Esophagus squamous epithelium (tissue), 5 donors: ENCODE data around the gene RNF187. TPM values are rescaled to one million over a fixed set of nuclear protein-coding genes. Genes with fewer than 3 reads are reported as not detected.
"Not testable (repeated sequence)": the region's sequence is repeated elsewhere in the genome, so short reads cannot be mapped to it uniquely, and the experiment has no call there.

ENCODE experiments used
- DNase-seq: peaks from one replicate; lab custom pipeline; 2025; lab: John Stamatoyannopoulos, UW
- H3K27ac ChIP-seq, 4 donors: fragments of 200-600 bp; sonication (generic); one replicate each; pipeline ENCODE4 v1.5.1; 2016 to 2019; ENCODE audit warnings: mild to moderate bottlenecking in 1 of 4
- H3K27me3 ChIP-seq, 4 donors: fragments of 200-600 bp; sonication (generic); 1 replicate in 3 of 4; 2 replicates in 1 of 4; pipeline versions ENCODE4 v1.5.1 to v1.6.0; 2017 to 2021; ENCODE audit warnings: antibody characterized with exemption in 1 of 4
- H3K36me3 ChIP-seq, 3 donors: fragments of 200-600 bp; sonication (generic); one replicate each; pipeline ENCODE4 v1.5.1; 2016 to 2019
- H3K4me1 ChIP-seq, 3 donors: fragments of 200-600 bp; sonication (generic); one replicate each; pipeline ENCODE4 v1.5.1; 2017 to 2019
- H3K4me3 ChIP-seq, 4 donors: fragments of 200-600 bp; sonication (generic); 1 replicate in 3 of 4; 2 replicates in 1 of 4; pipeline ENCODE4 v1.5.1; 2016 to 2019; ENCODE audit warnings: mild to moderate bottlenecking in 2 of 4, moderate library complexity in 1 of 4
- H3K9me3 ChIP-seq, 3 donors: fragments of 200-600 bp; sonication (generic); one replicate each; pipeline ENCODE4 v1.5.1; 2016 to 2019
- CTCF ChIP-seq, 6 experiments: fragments of 450-650 bp in 4 of 6; fragments of 200-600 bp in 2 of 6; sonication (generic) in 2 of 6; IDR thresholded peaks; one replicate each; pipeline ENCODE4 v1.5.1; 2016 to 2019; ENCODE audit warnings: antibody characterized with exemption in 6 of 6, mild to moderate bottlenecking in 4 of 6, moderate library complexity in 4 of 6
- POLR2A ChIP-seq, 4 donors: fragments of 450-650 bp; IDR thresholded peaks; one replicate each; pipeline ENCODE4 v1.6.1; 2017; ENCODE audit warnings: antibody characterized with exemption in 4 of 4, mild to moderate bottlenecking in 4 of 4, moderate library complexity in 3 of 4
- WGBS, 2 donors: methylation state at CpG; one replicate each; pipeline ENCODE4 v1.1.5; 2018; 5-methylcytosine and 5-hydroxymethylcytosine counted together
- intact Hi-C: fragments of 100-400 bp; cut with DNase I; formaldehyde crosslinking; loops from one replicate; pipeline ENCODE4 v1.15.0; 2022
- total RNA-seq, 4 donors: library from RNA; depleted of rRNA; stranded (reverse); fragments of >200 nt; gene quantifications; one replicate each; pipeline ENCODE4 v1.1.0, GENCODE V29; 2016
- donor health status: DM: yes; HTN: yes; CAD: no.

RNF187 gene
- total RNA-seq, 4 donors from 2014 or later, result 33.4 to 74.7 (median 60.0) TPM

GRCh38 chr1:228464487-228464983, 22.6 kb upstream of the RNF187 start:
- Histone ChIP-seq H3K4me3 (peak overlapping the region in 3 of 4 donors; percentile 19 to 50 (median 31)), H3K4me1 (peaks cover 1 to 28% (median 2%) of the 10 kb centered on the region in 3 donors), H3K27ac (peak overlapping the region in 2 of 4 donors; percentile 0 to 33), H3K9me3 (no peaks in the 10 kb centered on the region), H3K36me3 (no peaks in the 10 kb centered on the region), H3K27me3 (peaks cover 0 to 100% (median 22%) of the 10 kb centered on the region in 4 donors)
- TF ChIP-seq POLR2A (IDR thresholded peaks at IDR 0.05) (no peak), CTCF (IDR thresholded peaks at IDR 0.05) (no peak)
- WGBS, 2 donors, result 2 to 9% methylated on average over 15 to 21 of the region's 33 CpGs
- intact Hi-C loops, result no loop called here
- peak; percentile 24 for DNase-seq

DNA sequence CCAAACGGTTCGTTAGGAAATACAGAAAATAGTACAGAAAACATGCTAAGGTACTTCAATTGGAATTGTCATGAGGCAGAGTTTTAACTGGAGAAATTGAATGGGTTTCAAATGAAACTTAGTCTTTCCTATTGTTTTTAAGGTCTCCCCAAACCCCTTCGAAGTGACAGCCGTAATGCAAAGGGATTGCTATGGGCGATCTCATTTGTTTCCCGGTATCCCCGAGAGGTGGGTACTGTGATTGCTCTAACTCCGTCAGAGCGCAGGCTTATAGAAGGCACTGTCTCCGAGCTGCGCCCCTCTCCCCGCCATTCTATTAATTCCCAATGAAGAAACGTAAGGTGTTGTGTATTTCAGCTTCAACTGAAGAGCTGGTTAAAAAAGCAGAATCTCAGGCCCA, 22.0 kb upstream of the RNF187 start:
- Histone ChIP-seq H3K4me1 (peaks cover 0 to 22% (median 0%) of the 10 kb centered on the region in 3 donors), H3K27ac (no peak overlapping the region), H3K36me3 (no peaks in the 10 kb centered on the region), H3K9me3 (no peaks in the 10 kb centered on the region), H3K4me3 (no peak overlapping the region), H3K27me3 (peaks cover 0 to 100% (median 25%) of the 10 kb centered on the region in 4 donors)
- intact Hi-C loops, result no loop called here
- WGBS, 2 donors, result 18 to 25% methylated on average over 12 to 13 of the region's 13 CpGs
- DNase-seq, result no peak
- TF ChIP-seq POLR2A (IDR thresholded peaks at IDR 0.05) (no peak), CTCF (IDR thresholded peaks at IDR 0.05) (no peak)

GRCh38 chr1:228465571-228466146, 21.5 kb upstream of the RNF187 start:
- Histone ChIP-seq H3K4me1 (peaks cover 0 to 22% (median 0%) of the 10 kb centered on the region in 3 donors), H3K27me3 (peaks cover 0 to 100% (median 25%) of the 10 kb centered on the region in 4 donors), H3K9me3 (no peaks in the 10 kb centered on the region), H3K4me3 (no peak overlapping the region), H3K36me3 (no peaks in the 10 kb centered on the region), H3K27ac (no peak overlapping the region)
- 41 to 53% methylated on average over 8 of the region's 8 CpGs for whole genome bisulfite sequencing, 2 donors
- TF ChIP-seq POLR2A (IDR thresholded peaks at IDR 0.05) (no peak), CTCF (IDR thresholded peaks at IDR 0.05) (no peak)
- DNase-seq, result no peak
- intact Hi-C loops, result no loop called here

DNA sequence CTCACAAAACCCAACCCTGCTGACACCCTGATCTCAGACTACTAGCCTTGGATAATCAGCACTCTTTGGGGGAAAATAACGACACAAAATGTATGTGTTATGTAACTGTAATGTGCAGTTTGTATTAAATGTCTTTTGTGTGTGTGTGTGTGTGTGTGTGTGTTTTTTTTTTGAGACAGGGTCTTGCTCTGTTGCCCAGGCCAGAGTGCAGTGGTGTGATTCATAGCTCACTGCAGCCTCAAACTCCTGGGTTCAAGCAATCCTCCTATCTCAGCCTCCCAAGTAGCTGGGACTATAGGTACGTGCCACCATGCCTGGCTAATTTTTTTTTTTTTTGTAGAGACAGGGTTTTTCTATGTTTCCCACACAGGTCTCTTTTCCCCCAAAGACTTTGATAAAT, 19.0 kb upstream of the RNF187 start:
- DNase-seq, H3K4me3 ChIP-seq, intact Hi-C loops, H3K27ac ChIP-seq, H3K36me3 ChIP-seq, H3K9me3 ChIP-seq: not testable (repeated sequence)
- Histone ChIP-seq H3K4me1 (peaks cover 0 to 22% (median 0%) of the 10 kb centered on the region in 3 donors), H3K27me3 (peaks cover 0 to 97% (median 20%) of the 10 kb centered on the region in 4 donors)
- 55 to 74% methylated on average over 2 of the region's 2 CpGs for WGBS, 2 donors

DNA sequence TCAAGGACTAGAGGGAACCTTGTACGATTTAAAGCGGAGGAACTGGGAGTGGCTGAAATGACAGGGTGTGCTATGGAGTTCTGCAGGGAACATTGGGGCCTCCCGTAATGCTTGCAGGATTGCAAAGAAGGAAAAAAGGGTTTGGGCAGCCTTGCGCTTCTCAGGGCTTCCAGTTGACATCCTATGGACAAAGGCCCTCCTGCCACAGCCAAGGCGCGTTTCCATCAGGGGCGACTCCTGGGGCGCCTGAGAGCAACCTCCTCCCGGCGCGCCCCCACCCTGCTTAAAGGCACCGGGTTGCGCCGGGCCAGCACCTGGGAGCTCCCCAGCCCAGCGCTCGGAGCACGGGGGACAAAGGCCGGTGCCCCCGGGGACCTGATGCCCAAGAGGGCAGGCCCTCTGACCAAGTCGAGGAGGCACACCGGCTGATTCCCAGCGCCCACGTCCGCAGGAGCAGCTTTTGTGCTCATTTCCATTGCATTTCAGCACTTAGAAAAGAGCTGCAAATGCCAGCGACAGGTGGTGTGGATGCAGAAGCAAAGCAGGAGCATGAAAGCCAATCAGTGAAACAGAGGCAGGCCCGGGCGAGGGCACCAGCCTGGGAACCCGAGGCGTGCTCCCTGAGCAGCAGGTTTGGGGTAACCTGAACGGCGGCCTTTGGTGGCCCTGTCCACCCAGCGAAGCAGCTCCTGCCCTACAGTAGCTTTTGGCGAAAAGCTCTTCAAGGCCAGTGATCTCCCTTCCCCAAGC, 17.6 kb upstream of the RNF187 start:
- Histone ChIP-seq H3K4me1 (peaks cover 0 to 9% (median 0%) of the 10 kb centered on the region in 3 donors), H3K27ac (no peak overlapping the region), H3K4me3 (no peak overlapping the region), H3K9me3 (no peaks in the 10 kb centered on the region), H3K27me3 (peaks cover 0 to 86% (median 18%) of the 10 kb centered on the region in 4 donors), H3K36me3 (no peaks in the 10 kb centered on the region)
- TF ChIP-seq POLR2A (IDR thresholded peaks at IDR 0.05) (no peak), CTCF (IDR thresholded peaks at IDR 0.05) (no peak)
- intact Hi-C loops, result no loop called here
- WGBS, 2 donors, result 32 to 43% methylated on average over 12 to 15 of the region's 33 CpGs
- no peak for DNase-seq
